Heart left ventricle (tissue), 16 donors: Measurements from ENCODE around the gene TNS4. TPM values are rescaled to one million over a fixed set of nuclear protein-coding genes. Genes with fewer than 3 reads are reported as not detected.

Experiments
- ATAC-seq, 4 donors: fragments of 200-7000 bp; cut with Tn5 transposase; one replicate each; pipeline ENCODE4 v1.9.1; 2020 to 2022; ENCODE audit warnings: moderate library complexity in 4 of 4, mild to moderate bottlenecking in 3 of 4, moderate number of reproducible peaks in 1 of 4
- DNase-seq, 5 donors: peaks; one replicate each; pipeline ENCODE4 v3.0.0-alpha.2; 2020
- H3K27ac ChIP-seq, 12 donors: fragments of 200-600 bp; sonication (generic) in 4 of 12; one replicate each; pipeline versions ENCODE4 v1.5.0 to v1.8.0; 2016 to 2022; ENCODE audit warnings: mild to moderate bottlenecking in 2 of 12
- H3K27me3 ChIP-seq, 9 donors: fragments of 200-600 bp; sonication (generic) in 2 of 9; one replicate each; pipeline versions ENCODE4 v1.5.1 to v1.8.0; 2016 to 2022; ENCODE audit warnings: mild to moderate bottlenecking in 3 of 9
- H3K36me3 ChIP-seq, 9 donors: fragments of 200-600 bp; sonication (generic) in 2 of 9; one replicate each; pipeline versions ENCODE4 v1.5.0 to v1.8.0; 2018 to 2022; ENCODE audit warnings: mild to moderate bottlenecking in 2 of 9
- H3K4me1 ChIP-seq, 12 donors: fragments of 200-600 bp; sonication (generic) in 4 of 12; one replicate each; pipeline versions ENCODE4 v1.5.0 to v1.8.0; 2016 to 2022; ENCODE audit warnings: mild to moderate bottlenecking in 3 of 12
- H3K4me3 ChIP-seq, 12 donors: fragments of 200-600 bp; sonication (generic) in 4 of 12; one replicate each; pipeline versions ENCODE4 v1.5.0 to v1.8.0; 2017 to 2022; ENCODE audit warnings: mild to moderate bottlenecking in 9 of 12, moderate library complexity in 4 of 12
- H3K9me3 ChIP-seq, 12 donors: fragments of 200-600 bp; sonication (generic) in 4 of 12; one replicate each; pipeline versions ENCODE4 v1.5.0 to v1.8.0; 2016 to 2022; ENCODE audit warnings: mild to moderate bottlenecking in 1 of 12
- POLR2A ChIP-seq, 2 donors: fragments of 450-650 bp; IDR thresholded peaks; one replicate each; pipeline ENCODE4 v1.6.1; 2017; ENCODE audit warnings: antibody characterized with exemption in 2 of 2, mild to moderate bottlenecking in 2 of 2, moderate library complexity in 2 of 2
- WGBS, 4 donors: extraction: QIAGEN DNeasy Blood & Tissue Kit in 2 of 4; methylation state at CpG; one replicate each; pipeline versions ENCODE4 v1.1.5 to v1.1.7; 2013 to 2018; 5-methylcytosine and 5-hydroxymethylcytosine counted together
- intact Hi-C, 10 donors: fragments of 100-400 bp; cut with DNase I; formaldehyde crosslinking; loops; one replicate each; pipeline versions ENCODE4 v1.11.1 to v1.14.2; 2022
- polyA plus RNA-seq, 2 donors: library from polyadenylated mRNA; stranded (reverse); fragments of 200-250 nt; gene quantifications; one replicate each; pipeline ENCODE4 v1.2.3, GENCODE V29; 2013
- total RNA-seq, 9 donors: library from RNA; depleted of rRNA in 2 of 9; stranded (reverse); fragments of >200 nt in 2 of 9; fragmentation: NEBNext Ultra II Directional in 3 of 9; extraction: Animal tissue kit (Norgen Biotek cat#: 25700) in 3 of 9; gene quantifications; one replicate each; pipeline versions ENCODE4 v1.1.0 to v1.2.4, GENCODE V29; 2016 to 2023
- TF ChIP-seq, protein P1 (sequence below), 12 donors: fragments of 200-600 bp; sonication (generic) in 4 of 12; IDR thresholded peaks; one replicate each; pipeline versions ENCODE4 v1.5.0 to v1.8.0; 2018 to 2022; ENCODE audit warnings: antibody characterized with exemption in 12 of 12, mild to moderate bottlenecking in 5 of 12
- donor health status: ischemic (EF 13 %, LVEDD 7.1; RV severe dilation, severe dysfunction).
- donor health status: healthy with polysubstance abuse.
- donor health status: DM: no; HTN: yes; CAD: no.
- donor health status: DM: no; HTN: no; CAD: no.
- donor health status: ischemic (EF 25% LVEDD 6.9; RV normal size, moderate dysfunction).
- donor health status: ischemic (EF 25% LVEDD 5.7; RV mildly dilated, moderate dysfunction).
- donor health status: healthy.
- donor health status: DM: yes; HTN: yes; CAD: no.
- donor health status: ischemic (EF 35%, LVEDD 5.7; RV mildly dilated, moderate dysfunction).
- donor health status: nonischemic (EF 11% LVEDD 7.7; RV severe dilation, severe dysfunction).
- donor health status: DM: yes; HTN: yes; CAD: no.
- donor health status: PGD.
- donor health status: ischemic (EF 29% LVEDD 5.4; RV normal size, mild dysfunction).
- donor health status: nonischemic (EF 23%, LVEDD 6.1; RV moderate dilation, normal function).

The TNS4 gene
- total and polyA plus RNA-seq, 11 donors, result 0.16 to 0.91 TPM; not detected in 9

DNA sequence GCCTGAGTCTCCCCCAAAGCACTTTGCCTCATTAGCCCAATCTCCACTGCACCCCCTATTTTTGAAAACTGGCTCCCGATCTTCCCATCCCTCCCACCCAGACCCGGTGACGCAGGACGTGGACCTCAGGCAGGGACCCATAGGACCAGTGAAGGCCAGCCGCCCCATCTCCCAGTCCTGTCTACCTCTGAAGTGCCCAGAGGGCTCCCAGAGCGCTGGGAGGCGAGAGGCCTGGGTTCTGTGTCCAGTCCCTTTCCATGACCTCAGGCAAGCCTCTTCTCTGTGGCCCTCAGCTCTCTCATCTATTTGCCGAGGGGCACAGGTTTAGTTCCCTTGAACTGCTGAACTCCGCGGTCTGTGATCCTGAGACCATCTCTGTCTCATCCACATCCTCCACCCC lies 714 bp downstream of the TNS4 start:
- Histone ChIP-seq H3K9me3 (peaks cover 0 to 10% (median 0%) of the 10 kb centered on the region in 12 donors), H3K4me1 (peaks cover 3 to 19% (median 13%) of the 10 kb centered on the region in 12 donors), H3K36me3 (no peaks in the 10 kb centered on the region), H3K27me3 (no peaks in the 10 kb centered on the region), H3K27ac (peak overlapping the region in 1 of 12 donors; percentile 76), H3K4me3 (no peak overlapping the region)
- peak in 2 of 5 donors; percentile 5 to 24 for DNase-seq
- ATAC-seq, result no peak
- intact Hi-C loops, result no loop called here
- TF ChIP-seq, protein P1, sequence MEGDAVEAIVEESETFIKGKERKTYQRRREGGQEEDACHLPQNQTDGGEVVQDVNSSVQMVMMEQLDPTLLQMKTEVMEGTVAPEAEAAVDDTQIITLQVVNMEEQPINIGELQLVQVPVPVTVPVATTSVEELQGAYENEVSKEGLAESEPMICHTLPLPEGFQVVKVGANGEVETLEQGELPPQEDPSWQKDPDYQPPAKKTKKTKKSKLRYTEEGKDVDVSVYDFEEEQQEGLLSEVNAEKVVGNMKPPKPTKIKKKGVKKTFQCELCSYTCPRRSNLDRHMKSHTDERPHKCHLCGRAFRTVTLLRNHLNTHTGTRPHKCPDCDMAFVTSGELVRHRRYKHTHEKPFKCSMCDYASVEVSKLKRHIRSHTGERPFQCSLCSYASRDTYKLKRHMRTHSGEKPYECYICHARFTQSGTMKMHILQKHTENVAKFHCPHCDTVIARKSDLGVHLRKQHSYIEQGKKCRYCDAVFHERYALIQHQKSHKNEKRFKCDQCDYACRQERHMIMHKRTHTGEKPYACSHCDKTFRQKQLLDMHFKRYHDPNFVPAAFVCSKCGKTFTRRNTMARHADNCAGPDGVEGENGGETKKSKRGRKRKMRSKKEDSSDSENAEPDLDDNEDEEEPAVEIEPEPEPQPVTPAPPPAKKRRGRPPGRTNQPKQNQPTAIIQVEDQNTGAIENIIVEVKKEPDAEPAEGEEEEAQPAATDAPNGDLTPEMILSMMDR (IDR thresholded peaks at IDR 0.05), result no peak
- TF ChIP-seq POLR2A (IDR thresholded peaks at IDR 0.05), result no peak
- 94 to 98% (median 95%) methylated on average over 10 of the region's 10 CpGs for WGBS, 4 donors

DNA sequence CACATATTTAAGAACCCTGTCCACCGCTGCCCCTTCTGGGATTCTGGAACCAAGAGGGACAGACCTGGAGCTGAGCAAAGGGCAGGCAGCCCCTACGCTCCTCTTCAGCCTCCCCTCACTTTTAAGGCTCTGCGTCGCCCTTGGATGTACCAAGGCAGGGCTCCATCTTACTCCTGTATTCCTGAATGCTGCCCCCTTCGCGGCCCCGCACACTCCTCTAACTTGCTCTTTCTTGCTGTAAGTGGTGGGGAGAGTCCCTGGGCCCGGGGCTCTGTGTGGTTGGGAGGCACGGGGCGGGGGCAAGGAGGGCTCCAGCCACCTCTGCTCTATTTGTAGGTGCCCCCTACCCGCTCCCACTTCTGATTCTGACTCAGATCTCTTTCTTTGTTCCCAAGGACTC lies 1.2 kb downstream of the TNS4 start:
- ATAC-seq (no peak), DNase-seq (peak in 2 of 5 donors; percentile 11 to 50)
- Histone ChIP-seq H3K4me3 (no peak overlapping the region), H3K27me3 (no peaks in the 10 kb centered on the region), H3K36me3 (no peaks in the 10 kb centered on the region), H3K4me1 (peaks cover 3 to 19% (median 13%) of the 10 kb centered on the region in 12 donors), H3K27ac (peak overlapping the region in 6 of 12 donors; percentile 24 to 79 (median 62)), H3K9me3 (peaks cover 0 to 10% (median 0%) of the 10 kb centered on the region in 12 donors)
- intact Hi-C loops, result no loop called here
- TF ChIP-seq, protein P1 (IDR thresholded peaks at IDR 0.05), result no peak
- TF ChIP-seq POLR2A (IDR thresholded peaks at IDR 0.05), result no peak
- 91 to 94% (median 92%) methylated on average over 11 of the region's 11 CpGs for WGBS, 4 donors

DNA sequence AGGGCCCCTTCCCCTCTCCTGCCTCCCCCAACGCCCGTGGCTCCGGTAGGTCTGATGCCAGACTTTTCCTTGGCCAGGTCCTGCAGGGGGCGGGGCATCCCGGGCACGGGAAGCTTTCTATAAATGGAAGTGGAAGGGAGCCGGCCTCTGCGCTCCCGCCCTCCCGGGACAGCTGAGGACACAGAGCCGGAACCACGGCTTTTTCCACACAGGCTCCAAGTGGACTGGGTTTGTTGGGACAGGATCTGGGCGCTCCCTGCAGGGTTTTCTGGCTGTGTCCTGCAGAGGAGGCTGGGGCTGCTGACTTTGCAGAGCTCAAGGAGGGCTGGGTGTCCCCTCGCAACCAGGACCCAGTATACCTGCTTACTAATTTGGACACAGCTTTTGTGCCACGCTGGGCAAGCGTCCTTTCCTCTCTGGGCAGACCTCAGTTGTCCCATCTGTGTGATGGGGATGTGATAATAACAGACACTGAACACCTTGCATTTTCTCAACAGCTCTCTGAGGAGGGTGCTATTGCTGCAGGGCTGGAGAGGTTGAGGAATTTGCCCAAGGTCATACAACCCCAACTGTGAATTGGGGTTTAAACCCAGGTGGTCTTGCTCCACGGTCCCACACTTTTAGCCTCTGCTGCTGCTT lies 1.8 kb downstream of the TNS4 start:
- ATAC-seq (peak; percentile 90 to 98 (median 96)), DNase-seq (peak; percentile 88 to 91 (median 90))
- H3K36me3 ChIP-seq, result no peaks in the 10 kb centered on the region
- H3K27me3 ChIP-seq, result no peaks in the 10 kb centered on the region
- TF ChIP-seq, protein P1 (IDR thresholded peaks at IDR 0.05), result peak in 5 of 12 donors; percentile 10 to 39 (median 27)
- TF ChIP-seq POLR2A (IDR thresholded peaks at IDR 0.05), result no peak
- intact Hi-C loops, result no loop called here
- peak overlapping the region in 9 of 12 donors; percentile 16 to 79 (median 61) for H3K27ac ChIP-seq
- H3K9me3 ChIP-seq, result peaks cover 0 to 10% (median 0%) of the 10 kb centered on the region in 12 donors
- WGBS, 4 donors, result 16 to 19% (median 18%) methylated on average over 17 of the region's 17 CpGs
- H3K4me1 ChIP-seq, result peaks cover 3 to 19% (median 13%) of the 10 kb centered on the region in 12 donors
- H3K4me3 ChIP-seq, result peak overlapping the region in 2 of 12 donors; percentile 9 to 13

DNA sequence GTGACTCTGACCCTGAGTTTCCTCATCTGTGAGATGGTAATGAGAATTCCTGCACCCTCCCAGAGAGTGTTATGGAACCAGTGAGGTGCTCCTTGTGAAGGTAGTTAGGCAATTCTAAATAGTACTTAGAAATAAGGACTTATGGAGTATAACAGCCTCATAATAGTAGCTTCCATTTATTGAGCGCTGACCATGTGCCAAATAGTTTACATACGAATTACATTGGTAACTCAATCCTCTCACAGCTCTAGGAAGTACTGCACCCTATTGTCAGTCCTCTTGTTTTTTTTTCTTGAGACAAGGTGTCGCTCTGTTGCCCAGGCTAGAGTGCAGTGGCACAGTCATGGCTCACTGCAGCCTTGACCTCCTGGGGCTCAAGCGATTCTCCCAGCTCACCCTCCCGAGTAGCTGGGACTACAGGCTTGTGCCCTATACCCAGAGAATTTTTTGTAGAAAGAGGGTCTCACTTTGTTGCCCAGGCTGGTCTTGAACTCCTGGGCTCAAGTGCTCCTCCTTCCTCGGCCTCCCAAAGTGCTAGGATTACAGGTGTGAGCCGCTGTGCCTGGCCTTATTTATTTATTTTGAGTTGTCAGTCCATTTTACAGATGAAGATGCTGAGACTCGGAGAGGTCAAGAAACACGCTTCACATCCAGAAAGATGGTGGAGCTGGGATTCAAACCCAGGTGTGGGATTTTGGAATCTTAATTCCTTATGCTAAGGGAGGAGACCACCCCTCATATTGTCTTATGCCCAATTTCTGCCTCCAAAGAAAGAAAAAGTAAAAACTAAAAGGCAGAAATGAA lies 2.9 kb downstream of the TNS4 start:
- Histone ChIP-seq H3K27me3 (no peaks in the 10 kb centered on the region), H3K9me3 (peaks cover 0 to 7% (median 0%) of the 10 kb centered on the region in 12 donors), H3K4me1 (peaks cover 3 to 19% (median 13%) of the 10 kb centered on the region in 12 donors), H3K27ac (peak overlapping the region in 3 of 12 donors; percentile 19 to 79 (median 54)), H3K36me3 (no peaks in the 10 kb centered on the region), H3K4me3 (no peak overlapping the region)
- no peak for DNase-seq
- TF ChIP-seq, protein P1 (IDR thresholded peaks at IDR 0.05), result no peak
- TF ChIP-seq POLR2A (IDR thresholded peaks at IDR 0.05), result no peak
- intact Hi-C loops, result no loop called here
- WGBS, 4 donors, result 73 to 80% (median 77%) methylated on average over 9 of the region's 9 CpGs
- no peak for ATAC-seq
